Measurements from ENCODE around the gene TTC33.
"Not testable (repeated sequence)": the region's sequence is repeated elsewhere in the genome, so short reads cannot be mapped to it uniquely, and the experiment has no call there.

TTC33 gene

DNA sequence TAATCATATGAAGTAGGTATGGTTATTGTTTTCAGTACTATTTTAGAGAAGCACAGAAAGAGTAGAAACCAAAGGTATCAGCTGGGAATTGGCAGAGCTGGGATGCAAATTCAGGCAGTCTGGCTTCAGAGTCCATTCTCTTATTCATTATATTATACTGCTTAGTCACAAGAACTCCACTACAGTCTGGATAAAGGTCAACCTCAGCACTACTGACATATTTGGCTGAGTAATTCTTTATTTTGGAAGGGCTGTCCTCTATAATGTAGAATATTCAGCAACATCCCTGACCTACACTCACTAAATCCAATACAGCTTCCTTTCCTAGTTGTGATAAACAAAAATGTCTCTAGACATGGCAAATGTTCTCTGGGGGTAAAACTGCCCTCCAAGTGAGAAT, 38.5 kb downstream of the TTC33 start:
- DNase-seq (ENCODE audit: low read depth in 2 of 2): no peak

GRCh38 chr5:40716590-40716989, 39.2 kb downstream of the TTC33 start:
- DNase-seq (ENCODE audit: low read depth in 2 of 2): no peak

DNA sequence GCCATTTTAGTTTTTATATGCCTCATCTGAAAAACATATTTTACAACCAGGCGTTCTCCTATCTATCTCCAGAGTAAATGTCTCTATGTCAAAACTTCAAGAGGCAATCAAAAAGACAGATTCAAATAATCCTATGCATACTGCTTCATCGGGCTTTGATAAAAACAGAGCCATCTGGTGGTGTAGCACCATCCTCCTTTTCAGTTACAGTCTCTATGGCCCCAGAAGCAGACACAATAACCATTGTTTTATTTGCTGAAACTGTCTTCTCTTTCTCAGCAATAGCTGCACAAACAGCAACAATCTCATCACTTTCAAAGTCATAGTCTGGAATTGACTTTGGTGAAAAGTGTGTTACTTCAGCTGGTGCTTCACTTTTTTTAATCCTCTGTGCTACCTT, 39.8 kb downstream of the TTC33 start:
- no peak for DNase-seq (ENCODE audit: low read depth in 2 of 2)

DNA sequence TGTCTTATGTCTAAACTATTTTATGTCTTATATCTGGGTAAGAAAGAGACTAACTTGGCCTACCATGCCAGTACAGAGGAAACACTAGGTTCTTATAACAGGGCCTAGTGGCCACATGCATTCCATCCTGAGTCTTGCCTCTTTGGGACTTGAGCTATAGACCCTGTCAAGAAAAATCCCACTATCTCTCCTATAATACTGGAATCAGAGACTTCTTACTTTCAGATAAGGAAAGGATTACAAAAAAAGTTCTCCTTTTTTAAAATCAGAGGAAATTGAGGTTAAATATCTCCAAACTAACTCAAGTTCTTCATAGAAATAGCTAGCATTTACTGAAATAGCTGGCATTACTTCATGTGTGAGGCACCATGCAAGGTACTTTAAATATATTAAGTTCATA, 41.8 kb downstream of the TTC33 start:
- no peak for DNase-seq (ENCODE audit: low read depth in 2 of 2)

DNA sequence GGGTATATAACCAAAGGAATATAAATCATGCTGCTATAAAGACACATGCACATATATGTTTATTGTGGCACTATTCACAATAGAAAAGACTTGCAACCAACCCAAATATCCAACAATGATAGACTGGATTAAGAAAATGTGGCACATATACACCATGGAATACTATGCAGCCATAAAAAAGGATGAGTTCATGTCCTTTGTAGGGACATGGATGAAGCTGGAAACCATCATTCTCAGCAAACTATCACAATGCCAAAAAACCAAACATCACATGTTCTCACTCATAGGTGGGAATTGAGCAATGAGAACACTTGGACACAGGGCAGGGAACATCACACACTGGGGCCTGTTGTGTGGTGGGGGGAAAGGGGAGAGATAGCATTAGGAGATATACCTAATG, 45.2 kb downstream of the TTC33 start:
- not testable (repeated sequence) for DNase-seq (ENCODE audit: low read depth in 2 of 2)

- DNase-seq (ENCODE audit: low read depth in 2 of 2): not testable (repeated sequence)
Measured at GRCh38 chr5:40705484-40705883, 50.3 kb downstream of the TTC33 start.

DNA sequence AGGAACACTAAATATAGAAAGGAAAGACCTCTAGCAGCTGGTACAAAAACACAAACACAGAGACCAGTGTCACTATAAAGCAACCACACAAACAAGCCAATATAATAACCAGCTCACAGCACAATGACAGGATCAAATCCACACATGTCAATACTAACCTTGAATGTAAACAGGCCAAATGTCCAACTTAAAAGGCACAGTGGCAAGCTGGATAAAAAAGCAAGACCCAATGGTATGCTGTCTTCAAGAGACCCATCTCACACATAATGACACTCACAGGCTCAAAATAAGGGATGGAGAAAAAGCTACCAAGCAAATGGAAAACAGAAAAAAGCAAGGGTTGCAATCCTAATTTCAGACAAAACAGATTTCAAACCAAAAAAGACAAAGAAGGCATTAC, 53.7 kb downstream of the TTC33 start:
- DNase-seq (ENCODE audit: low read depth in 2 of 2): not testable (repeated sequence)

GRCh38 chr5:40700116-40700782, 55.5 kb downstream of the TTC33 start:
- DNase-seq (ENCODE audit: low read depth in 2 of 2): no peak

GRCh38 chr5:40694433-40694832, 61.3 kb downstream of the TTC33 start:
- DNase-seq (ENCODE audit: low read depth in 2 of 2): no peak

- DNase-seq (ENCODE audit: low read depth in 2 of 2): no peak
Measured at GRCh38 chr5:40691894-40692293, 63.9 kb downstream of the TTC33 start.

DNA sequence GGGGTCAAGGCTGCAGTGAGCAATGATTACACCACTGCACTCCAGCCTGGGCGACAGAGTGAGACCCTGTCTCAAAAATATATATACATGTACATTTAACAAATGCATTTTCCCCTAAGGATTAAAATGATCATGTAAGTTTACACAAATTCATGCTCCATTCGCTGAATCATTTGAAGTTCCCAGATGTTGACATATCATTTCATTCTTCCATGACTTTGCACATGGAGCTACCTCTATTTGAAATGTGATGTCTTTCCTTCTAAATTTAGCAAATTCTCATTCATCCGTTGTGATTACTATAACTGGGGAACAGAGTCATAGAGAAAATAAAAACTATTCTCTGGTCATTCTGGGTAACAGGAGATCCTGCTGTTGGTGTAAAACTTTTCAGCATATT, 65.5 kb downstream of the TTC33 start:
- no peak for DNase-seq (ENCODE audit: low read depth in 2 of 2)

GRCh38 chr5:40689438-40689837, 66.3 kb downstream of the TTC33 start:
- peak; percentile 33 to 50 for DNase-seq (ENCODE audit: low read depth in 2 of 2)

DNA sequence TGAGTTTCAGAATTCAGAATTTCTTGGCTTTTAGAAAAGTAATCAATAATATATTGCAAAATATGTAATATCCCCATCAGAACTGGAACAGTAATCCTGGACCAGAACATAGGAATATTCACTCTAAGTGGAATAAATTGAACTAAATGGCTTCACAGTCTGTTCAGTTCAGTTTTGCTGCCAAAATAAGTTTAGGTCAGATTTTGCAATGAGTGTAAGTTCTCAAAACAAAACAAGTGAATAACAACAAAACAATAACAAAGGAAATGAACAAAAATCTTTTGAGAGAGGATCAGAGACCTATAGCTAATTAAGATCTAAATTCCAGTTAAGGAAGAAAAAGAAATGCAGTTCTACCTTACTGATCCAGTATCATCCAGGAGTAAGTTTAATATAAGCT, 66.8 kb downstream of the TTC33 start:
- DNase-seq (ENCODE audit: low read depth in 2 of 2): no peak

DNA sequence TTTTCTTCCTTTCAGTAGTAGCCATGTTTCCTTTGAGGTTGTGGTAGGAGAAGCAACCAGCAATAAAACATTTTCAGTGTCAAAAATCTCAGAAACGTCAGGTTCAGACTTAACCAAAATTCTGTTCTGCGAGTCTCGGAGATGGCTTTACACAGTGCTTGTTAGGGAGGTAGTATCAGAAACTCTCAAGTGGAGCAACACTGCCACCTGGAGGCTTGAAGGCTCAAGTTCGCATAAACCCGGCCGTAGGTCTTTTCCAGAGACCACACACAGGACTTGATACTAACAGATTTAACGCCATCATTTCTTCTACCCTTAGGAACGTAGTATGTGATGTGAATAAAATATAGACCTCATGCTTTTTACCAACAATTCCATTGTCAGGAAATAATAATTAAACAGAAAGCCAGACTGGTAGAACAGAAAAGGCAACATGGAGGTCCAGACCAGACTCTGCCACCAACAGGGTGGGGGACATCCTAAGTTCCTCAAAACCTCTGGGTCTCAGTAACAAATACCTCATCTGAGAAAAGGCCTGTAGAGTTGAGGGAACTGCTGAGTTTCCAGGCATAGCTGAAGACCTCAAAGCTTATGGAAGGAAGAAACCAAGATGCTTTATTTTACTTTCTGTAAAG, 67.5 kb downstream of the TTC33 start:
- peak; percentile 77 to 82 for DNase-seq (ENCODE audit: low read depth in 2 of 2)

- DNase-seq (ENCODE audit: low read depth in 2 of 2): no peak
Measured at GRCh38 chr5:40687321-40687720, 68.4 kb downstream of the TTC33 start.

DNA sequence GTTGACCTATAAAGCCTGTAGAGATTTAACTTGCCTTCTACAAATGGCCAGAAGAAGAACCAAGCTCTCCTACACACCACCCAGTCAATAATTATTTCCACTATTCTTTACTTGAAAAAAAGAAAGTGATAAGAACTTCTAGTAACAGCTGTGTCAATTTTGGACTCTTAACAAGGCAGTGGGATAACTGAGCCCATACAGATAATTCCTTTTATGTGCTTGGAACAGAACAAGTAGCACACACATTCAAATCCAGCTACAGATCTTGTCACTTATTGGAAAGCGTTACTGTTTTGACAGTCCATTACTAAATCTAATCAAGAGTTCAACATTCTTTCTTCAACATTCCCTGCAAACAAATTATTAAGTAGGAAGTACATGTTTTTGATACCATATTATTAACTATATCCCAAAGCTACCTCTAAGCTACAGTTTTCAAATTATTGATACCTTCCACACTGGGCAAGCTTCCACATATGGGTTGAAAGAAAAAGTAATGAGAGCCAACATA, 69.7 kb downstream of the TTC33 start:
- DNase-seq (ENCODE audit: low read depth in 2 of 2): no peak

DNA sequence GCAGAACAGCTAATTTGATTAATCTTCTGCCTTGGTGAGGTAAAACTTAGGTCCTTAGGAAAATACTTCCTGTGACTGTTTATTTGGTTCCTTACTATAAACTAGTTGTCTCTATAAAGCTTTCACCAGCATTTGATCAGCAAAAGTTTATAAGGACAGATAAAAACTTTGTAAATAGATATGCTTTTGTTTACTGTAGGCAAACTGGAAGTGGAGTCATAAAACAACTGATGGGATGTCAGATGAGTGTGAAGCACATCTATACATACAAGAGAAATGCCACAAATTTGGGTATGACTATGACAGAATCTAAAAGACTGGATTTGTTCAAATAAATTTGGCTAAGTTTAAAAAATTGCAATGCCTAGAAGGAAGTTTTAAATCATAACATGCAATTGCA, 70.6 kb downstream of the TTC33 start:
- DNase-seq (ENCODE audit: low read depth in 2 of 2): no peak

DNA sequence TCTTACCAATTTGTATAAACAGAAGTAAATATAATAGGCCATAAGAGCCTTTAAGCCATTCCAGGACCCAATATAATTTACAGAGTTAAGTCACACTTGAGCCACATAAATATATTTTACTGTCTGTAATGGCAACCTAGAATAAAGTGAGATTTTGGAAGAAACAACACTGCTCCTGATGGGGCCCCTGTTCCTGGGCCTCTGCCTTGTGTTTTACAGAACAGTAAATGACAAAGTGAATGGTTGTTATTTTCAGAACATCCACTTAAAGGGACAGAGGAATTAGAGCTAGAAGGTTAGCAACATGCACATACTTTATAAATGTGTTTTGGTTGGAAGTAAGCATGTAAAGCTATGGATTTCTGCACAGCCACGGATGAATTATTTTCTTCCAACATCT, 72.5 kb downstream of the TTC33 start:
- DNase-seq (ENCODE audit: low read depth in 2 of 2): no peak

DNA sequence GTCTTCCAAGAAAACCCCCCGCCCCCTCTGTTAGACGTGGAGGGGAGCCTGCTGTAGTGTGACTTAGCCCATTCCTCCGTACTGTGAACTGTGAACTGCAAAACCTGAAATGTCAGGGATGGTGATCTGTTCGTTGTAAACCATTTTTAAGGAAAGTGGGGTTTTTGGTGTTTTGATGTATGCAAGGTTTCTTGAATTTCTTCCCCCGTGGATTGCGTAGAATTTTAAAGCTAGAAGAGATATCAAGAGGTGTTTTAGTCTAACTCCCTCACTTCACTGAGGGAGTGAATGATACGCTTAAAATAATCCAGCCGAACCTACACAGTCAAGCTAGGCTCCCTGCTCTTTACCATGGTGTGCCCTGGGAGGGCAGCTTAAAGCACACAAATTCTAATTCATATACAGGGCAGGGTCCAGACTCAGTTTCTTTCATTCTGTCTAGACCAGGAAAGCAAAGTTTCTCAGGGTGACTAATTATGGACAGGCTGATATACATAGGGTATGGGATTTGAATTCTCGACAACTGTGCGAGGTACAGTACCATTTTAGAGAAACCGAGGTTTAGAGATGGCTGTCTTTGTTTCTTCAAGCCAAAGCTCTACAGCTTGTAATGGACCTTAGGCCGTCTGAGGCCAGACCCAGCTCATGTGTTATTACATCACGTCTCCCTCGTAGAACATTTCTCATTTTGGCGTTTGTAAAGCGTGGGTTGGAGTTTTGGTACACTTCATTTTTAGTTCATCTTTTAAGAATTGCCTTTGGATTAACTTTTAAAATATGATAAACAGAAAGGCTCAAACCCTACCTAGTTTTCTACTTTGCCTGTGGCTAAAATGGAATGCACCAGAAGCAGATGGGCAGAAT, 73.4 kb downstream of the TTC33 start:
- no peak for DNase-seq (ENCODE audit: low read depth in 2 of 2)

DNA sequence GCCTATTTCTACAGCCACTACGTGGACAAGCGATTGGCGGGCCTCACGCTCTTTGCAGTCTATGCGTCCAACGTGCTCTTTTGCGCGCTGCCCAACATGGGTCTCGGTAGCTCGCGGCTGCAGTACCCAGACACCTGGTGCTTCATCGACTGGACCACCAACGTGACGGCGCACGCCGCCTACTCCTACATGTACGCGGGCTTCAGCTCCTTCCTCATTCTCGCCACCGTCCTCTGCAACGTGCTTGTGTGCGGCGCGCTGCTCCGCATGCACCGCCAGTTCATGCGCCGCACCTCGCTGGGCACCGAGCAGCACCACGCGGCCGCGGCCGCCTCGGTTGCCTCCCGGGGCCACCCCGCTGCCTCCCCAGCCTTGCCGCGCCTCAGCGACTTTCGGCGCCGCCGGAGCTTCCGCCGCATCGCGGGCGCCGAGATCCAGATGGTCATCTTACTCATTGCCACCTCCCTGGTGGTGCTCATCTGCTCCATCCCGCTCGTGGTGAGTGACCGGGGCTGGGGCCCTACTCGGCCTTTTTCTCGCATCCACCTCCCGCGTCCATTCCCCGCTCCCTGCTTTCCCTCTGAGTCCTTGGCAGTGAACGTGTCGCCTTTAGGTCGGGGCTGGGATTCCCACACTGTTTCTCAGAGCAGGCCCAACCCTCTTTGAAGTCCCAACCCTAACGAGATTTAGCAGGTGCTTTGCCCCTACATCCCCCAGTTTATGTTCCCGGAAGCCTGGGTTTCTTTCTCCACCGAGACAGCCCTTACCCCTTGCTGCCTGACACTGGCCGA, 74.2 kb downstream of the TTC33 start:
- DNase-seq (ENCODE audit: low read depth in 2 of 2): peak in 1 of 2 donors; percentile 16

DNA sequence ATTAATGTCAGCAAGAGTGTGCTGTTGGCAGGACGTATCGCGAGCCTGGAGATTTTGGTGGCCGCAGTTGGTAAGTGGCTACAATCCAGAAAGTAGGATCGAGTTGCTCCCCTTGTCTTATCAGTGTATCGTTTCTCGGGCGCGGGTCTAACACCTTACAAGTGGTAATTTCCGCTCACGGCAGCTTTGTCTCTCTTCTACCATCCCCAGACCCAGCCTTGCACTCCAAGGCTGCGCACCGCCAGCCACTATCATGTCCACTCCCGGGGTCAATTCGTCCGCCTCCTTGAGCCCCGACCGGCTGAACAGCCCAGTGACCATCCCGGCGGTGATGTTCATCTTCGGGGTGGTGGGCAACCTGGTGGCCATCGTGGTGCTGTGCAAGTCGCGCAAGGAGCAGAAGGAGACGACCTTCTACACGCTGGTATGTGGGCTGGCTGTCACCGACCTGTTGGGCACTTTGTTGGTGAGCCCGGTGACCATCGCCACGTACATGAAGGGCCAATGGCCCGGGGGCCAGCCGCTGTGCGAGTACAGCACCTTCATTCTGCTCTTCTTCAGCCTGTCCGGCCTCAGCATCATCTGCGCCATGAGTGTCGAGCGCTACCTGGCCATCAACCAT, 74.9 kb downstream of the TTC33 start:
- DNase-seq (ENCODE audit: low read depth in 2 of 2): peak in 1 of 2 donors; percentile 31
